ENCODE measurements around the gene KLHL17. TPM values are rescaled to one million over a fixed set of nuclear protein-coding genes. Genes with fewer than 3 reads are reported as not detected.

Gene KLHL17
- total RNA-seq, 1 donor from 2014 or later: 15.1 TPM

- no peak for ATAC-seq (ENCODE audit: low read depth)
- peaks cover 24% of the 10 kb centered on the region for H3K27me3 Mint-ChIP-seq
- ChIA-PET CTCF (no interaction called here), POLR2A (no interaction called here)
- intact Hi-C loops (cut with micrococcal nuclease): no loop called here
- no peak overlapping the region for H3K27ac Mint-ChIP-seq
- H3K4me1 Mint-ChIP-seq: peaks cover 4% of the 10 kb centered on the region
- no peak for TF ChIP-seq CTCF (IDR thresholded peaks at IDR 0.05)
- DNase-seq: no peak
- no peaks in the 10 kb centered on the region for H3K9me3 Mint-ChIP-seq
- H3K4me3 Mint-ChIP-seq: no peak overlapping the region
- no peaks in the 10 kb centered on the region for H3K36me3 Mint-ChIP-seq (ENCODE audit: low read depth)
Measured at GRCh38 chr1:978069-978834, 17.9 kb downstream of the KLHL17 start.

- H3K27me3 Mint-ChIP-seq: peaks cover 21% of the 10 kb centered on the region
- no peak for TF ChIP-seq CTCF (IDR thresholded peaks at IDR 0.05)
- ChIA-PET POLR2A (no interaction called here), CTCF (no interaction called here)
- no peak overlapping the region for H3K27ac Mint-ChIP-seq
- H3K9me3 Mint-ChIP-seq: no peaks in the 10 kb centered on the region
- peaks cover 4% of the 10 kb centered on the region for H3K4me1 Mint-ChIP-seq
- H3K4me3 Mint-ChIP-seq: no peak overlapping the region
- DNase-seq (no peak), ATAC-seq (ENCODE audit: low read depth) (no peak)
- H3K36me3 Mint-ChIP-seq (ENCODE audit: low read depth): no peaks in the 10 kb centered on the region
- intact Hi-C loops (cut with micrococcal nuclease): no loop called here
Measured at GRCh38 chr1:978835-979743, 18.7 kb downstream of the KLHL17 start.

- DNase-seq: no peak
- peaks cover 19% of the 10 kb centered on the region for H3K27me3 Mint-ChIP-seq
- intact Hi-C loops (cut with micrococcal nuclease): no loop called here
- POLR2A ChIA-PET: no interaction called here
- no peaks in the 10 kb centered on the region for H3K36me3 Mint-ChIP-seq (ENCODE audit: low read depth)
- ATAC-seq (ENCODE audit: low read depth): no peak
- no peak overlapping the region for H3K4me3 Mint-ChIP-seq
- peaks cover 4% of the 10 kb centered on the region for H3K4me1 Mint-ChIP-seq
- H3K9me3 Mint-ChIP-seq: no peaks in the 10 kb centered on the region
- no peak overlapping the region for H3K27ac Mint-ChIP-seq
- no peak for TF ChIP-seq CTCF (IDR thresholded peaks at IDR 0.05)
- CTCF ChIA-PET: no interaction called here
Measured at GRCh38 chr1:979744-980072, 19.3 kb downstream of the KLHL17 start.

- ChIA-PET CTCF (no interaction called here), POLR2A (no interaction called here)
- DNase-seq: no peak
- Mint-ChIP-seq H3K4me3 (no peak overlapping the region), H3K27me3 (peaks cover 18% of the 10 kb centered on the region), H3K36me3 (ENCODE audit: low read depth) (no peaks in the 10 kb centered on the region), H3K27ac (no peak overlapping the region), H3K4me1 (peaks cover 4% of the 10 kb centered on the region), H3K9me3 (no peaks in the 10 kb centered on the region)
- intact Hi-C loops (cut with micrococcal nuclease): no loop called here
- TF ChIP-seq CTCF (IDR thresholded peaks at IDR 0.05): no peak
- no peak for ATAC-seq (ENCODE audit: low read depth)
Measured at GRCh38 chr1:980137-980571, 19.8 kb downstream of the KLHL17 start.
